Esophagus muscularis mucosa (tissue), 2 donors: Measurements from ENCODE around the gene SIRPA.

Experiments
- EP300 ChIP-seq: sonication (generic); formaldehyde crosslinking; IDR thresholded peaks from one replicate; pipeline ENCODE4 v1.6.1; 2017; ENCODE audit warnings: antibody characterized with exemption
- POLR2A ChIP-seq: fragments of 450-650 bp; IDR thresholded peaks from one replicate; pipeline ENCODE4 v1.6.1; 2017; ENCODE audit warnings: antibody characterized with exemption, moderate library complexity, mild to moderate bottlenecking, low read depth

- TF ChIP-seq POLR2A (no peak), EP300 (no peak)
These were observed 2.8 kb downstream of the SIRPA start for GRCh38 chr20:1897965-1898464.
